H1 (cell line): ENCODE measurements around the gene NALF2.

Source experiments
- BRCA1 ChIP-seq: IDR thresholded peaks from 2 replicates; pipeline ENCODE4 v1.6.1; 2012; ENCODE audit warnings: low read depth, low read length, improper control_type of control experiment
- CTCF ChIP-seq, 3 experiments: IDR thresholded peaks; 1 replicate in 2 of 3; 2 replicates in 1 of 3; pipeline versions ENCODE4 v1.5.1 to v1.6.1; 2011; ENCODE audit warnings: low read length in 3 of 3, mild to moderate bottlenecking in 3 of 3, inconsistent platforms in 2 of 3, low read depth in 1 of 3, moderate library complexity in 1 of 3; ENCODE audit not compliant: insufficient read depth in 1 of 3; ENCODE audit errors: control extremely low read depth in 1 of 3
- KDM1A ChIP-seq: fragments of 200-600, 300-600 bp; sonication (generic); IDR thresholded peaks from 2 replicates; pipeline ENCODE4 v1.7.1; 2016; ENCODE audit warnings: mild to moderate bottlenecking, low read length, borderline replicate concordance
- RFX5 ChIP-seq: IDR thresholded peaks from 2 replicates; pipeline ENCODE4 v1.6.1; 2011; ENCODE audit warnings: low read depth, low read length, improper control_type of control experiment, borderline replicate concordance

GRCh38 chrX:69505772-69506616 lies 1.9 kb downstream of the NALF2 start:
- TF ChIP-seq RFX5, result no peak
- no peak for TF ChIP-seq KDM1A
- TF ChIP-seq CTCF (IDR thresholded peaks at IDR 0.05; ENCODE audit: control extremely low read depth in 1 of 3, insufficient read depth in 1 of 3, low read depth in 1 of 3, low read length in 3 of 3), result no peak
- no peak for TF ChIP-seq BRCA1
